Upper lobe of right lung (tissue), 1 donor: ENCODE measurements around the gene EXOC6. TPM values are rescaled to one million over a fixed set of nuclear protein-coding genes. Genes with fewer than 3 reads are reported as not detected.

Experiments used
- ATAC-seq: fragments of 200-7000 bp; cut with Tn5 transposase; one replicate; pipeline ENCODE4 v1.9.1; 2020; ENCODE audit warnings: mild to moderate bottlenecking, moderate library complexity
- DNase-seq: peaks from one replicate; pipeline ENCODE4 v3.0.0-alpha.2; 2020
- H3K27ac ChIP-seq: fragments of 200-600 bp; one replicate; pipeline ENCODE4 v1.8.0; 2022
- H3K27me3 ChIP-seq: fragments of 200-600 bp; one replicate; pipeline ENCODE4 v1.8.0; 2022; ENCODE audit warnings: mild to moderate bottlenecking
- H3K36me3 ChIP-seq: fragments of 200-600 bp; one replicate; pipeline ENCODE4 v1.8.0; 2022
- H3K4me1 ChIP-seq: fragments of 200-600 bp; one replicate; pipeline ENCODE4 v1.8.0; 2022
- H3K4me3 ChIP-seq: fragments of 200-600 bp; one replicate; pipeline ENCODE4 v1.8.0; 2022; ENCODE audit warnings: mild to moderate bottlenecking
- H3K9me3 ChIP-seq: fragments of 200-600 bp; one replicate; pipeline ENCODE4 v1.8.0; 2022
- CTCF ChIP-seq: fragments of 200-600 bp; IDR thresholded peaks from one replicate; pipeline ENCODE4 v1.8.0; 2022; ENCODE audit warnings: antibody characterized with exemption
- intact Hi-C: fragments of 100-400 bp; cut with DNase I; formaldehyde crosslinking; loops from one replicate; pipeline ENCODE4 v1.11.0; 2022
- total RNA-seq: library from RNA; stranded (reverse); fragmentation: NEBNext Ultra II Directional; extraction: Animal tissue kit (Norgen Biotek cat#: 25700); gene quantifications from one replicate; pipeline ENCODE4 v1.2.1, GENCODE V29; 2021
- donor health status: DM: no; HTN: yes; CAD: no; lungs with severe emphysema.

EXOC6 gene
- total RNA-seq, 1 donor from 2014 or later, result 24.9 TPM

GRCh38 chr10:93062514-93063143 is 214.3 kb downstream of the EXOC6 start:
- H3K36me3 ChIP-seq, result peaks cover 5% of the 10 kb centered on the region
- peak overlapping the region; percentile 23 for H3K4me3 ChIP-seq
- TF ChIP-seq CTCF, result peak; percentile 40
- intact Hi-C loops, result no loop called here
- DNase-seq (peak; percentile 64), ATAC-seq (peak; percentile 72)
- H3K27me3 ChIP-seq, result peaks cover 65% of the 10 kb centered on the region
- no peak overlapping the region for H3K27ac ChIP-seq
- peaks cover 15% of the 10 kb centered on the region for H3K4me1 ChIP-seq
- H3K9me3 ChIP-seq, result no peaks in the 10 kb centered on the region

- H3K27me3 ChIP-seq, result peaks cover 71% of the 10 kb centered on the region
- no peak overlapping the region for H3K4me3 ChIP-seq
- ATAC-seq (no peak), DNase-seq (no peak)
- no peaks in the 10 kb centered on the region for H3K9me3 ChIP-seq
- no peak for TF ChIP-seq CTCF
- intact Hi-C loops, result no loop called here
- no peaks in the 10 kb centered on the region for H3K36me3 ChIP-seq
- H3K4me1 ChIP-seq, result peaks cover 19% of the 10 kb centered on the region
- H3K27ac ChIP-seq, result no peak overlapping the region
Observed at GRCh38 chr10:93063144-93063976, 215.0 kb downstream of the EXOC6 start.

- intact Hi-C loops, result no loop called here
- Histone ChIP-seq H3K27me3 (peaks cover 79% of the 10 kb centered on the region), H3K9me3 (no peaks in the 10 kb centered on the region), H3K4me3 (no peak overlapping the region), H3K27ac (no peak overlapping the region), H3K4me1 (peaks cover 22% of the 10 kb centered on the region), H3K36me3 (no peaks in the 10 kb centered on the region)
- no peak for TF ChIP-seq CTCF
- no peak for ATAC-seq
- DNase-seq, result no peak
Observed at GRCh38 chr10:93063977-93064660, 215.8 kb downstream of the EXOC6 start.

- Histone ChIP-seq H3K27me3 (peaks cover 81% of the 10 kb centered on the region), H3K4me1 (peaks cover 22% of the 10 kb centered on the region), H3K27ac (no peak overlapping the region), H3K9me3 (no peaks in the 10 kb centered on the region), H3K36me3 (no peaks in the 10 kb centered on the region), H3K4me3 (no peak overlapping the region)
- intact Hi-C loops, result no loop called here
- DNase-seq, result no peak
- no peak for TF ChIP-seq CTCF
- ATAC-seq, result no peak
Observed at GRCh38 chr10:93064874-93065660, 216.7 kb downstream of the EXOC6 start.
